Activated naive CD4-positive, alpha-beta T cell treated with anti-CD3 and anti-CD28 coated beads for 36 hours (primary cell): ENCODE results near the gene HDAC2. TPM values are rescaled to one million over a fixed set of nuclear protein-coding genes. Genes with fewer than 3 reads are reported as not detected.
"Not testable (repeated sequence)": the region's sequence is repeated elsewhere in the genome, so short reads cannot be mapped to it uniquely, and the experiment has no call there.

Source experiments
- CTCF ChIA-PET: fragments of 350-600 bp; sonication (Branson Sonifier 250); formaldehyde crosslinking; loops from one replicate; lab custom pipeline; 2021; ENCODE audit warnings: antibody characterized with exemption; lab: Charles Lee
- DNase-seq: peaks from one replicate; pipeline ENCODE4 v3.0.0-alpha.2; 2020
- H3K27ac Mint-ChIP-seq: one replicate; pipeline ENCODE4 v1.8.0; 2021; ENCODE audit warnings: mild to moderate bottlenecking, mixed read lengths
- H3K27me3 Mint-ChIP-seq: one replicate; pipeline ENCODE4 v1.8.0; 2021; ENCODE audit warnings: low read depth, mixed read lengths
- H3K36me3 Mint-ChIP-seq: one replicate; pipeline ENCODE4 v1.8.0; 2021; ENCODE audit warnings: low read depth, mixed read lengths
- H3K4me1 Mint-ChIP-seq: one replicate; pipeline ENCODE4 v1.8.0; 2021; ENCODE audit warnings: low read depth, mixed read lengths
- H3K4me3 Mint-ChIP-seq: one replicate; pipeline ENCODE4 v1.8.0; 2021; ENCODE audit warnings: mild to moderate bottlenecking, moderate library complexity, mixed read lengths
- H3K9me3 Mint-ChIP-seq: one replicate; pipeline ENCODE4 v1.8.0; 2021; ENCODE audit warnings: mixed read lengths
- intact Hi-C: fragments of 100-400 bp; cut with micrococcal nuclease; formaldehyde crosslinking; loops from one replicate; pipeline ENCODE4 v1.15.1; 2023
- total RNA-seq, 2 experiments: library from RNA; stranded (reverse); gene quantifications; one replicate each; pipeline ENCODE4 v1.2.3, GENCODE V29; 2021

The HDAC2 gene
- total RNA-seq, 2 experiments from 2014 or later: 75.8 to 82.3 TPM

DNA sequence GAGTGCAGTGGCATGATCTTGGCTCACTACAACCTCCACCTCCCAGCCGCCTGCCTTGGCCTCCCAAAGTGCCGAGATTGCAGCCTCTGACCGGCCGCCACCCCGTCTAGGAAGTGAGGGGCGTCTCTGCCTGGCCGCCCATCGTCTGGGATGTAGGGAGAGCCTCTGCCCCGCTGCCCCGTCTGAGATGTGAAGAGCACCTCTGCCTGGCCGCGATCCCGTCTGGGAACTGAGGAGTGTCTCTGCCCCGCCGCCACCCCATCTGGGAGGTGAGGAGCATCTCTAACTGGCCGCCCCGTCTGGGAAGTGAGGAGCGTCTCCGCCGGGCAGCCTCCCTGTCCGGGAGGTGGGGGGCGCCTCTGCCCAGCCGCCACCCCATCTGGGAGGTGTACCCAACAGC lies 39.0 kb downstream of the HDAC2 start:
- CTCF ChIA-PET, intact Hi-C loops, H3K4me1 Mint-ChIP-seq, DNase-seq, H3K36me3 Mint-ChIP-seq, H3K27me3 Mint-ChIP-seq, H3K4me3 Mint-ChIP-seq, H3K27ac Mint-ChIP-seq: not testable (repeated sequence)
- peaks cover 20% of the 10 kb centered on the region for H3K9me3 Mint-ChIP-seq

DNA sequence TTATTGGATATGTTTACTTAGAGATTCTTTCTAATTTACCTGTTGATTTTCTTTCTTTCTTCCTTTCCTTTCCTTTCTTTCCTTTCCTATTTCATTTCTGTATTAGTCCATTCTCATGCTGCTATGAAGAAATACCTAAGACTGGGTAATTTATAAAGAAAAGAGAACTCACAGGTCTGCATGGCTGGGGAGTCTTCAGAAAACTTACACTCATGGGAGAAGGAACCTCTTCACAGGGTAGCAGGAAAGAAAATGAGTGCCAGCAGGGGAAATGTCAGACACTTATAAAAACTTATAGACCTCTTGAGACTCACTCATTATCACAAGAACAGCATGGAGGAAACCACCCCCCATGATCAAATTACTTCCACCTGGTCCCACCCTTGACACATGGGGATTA lies 40.8 kb downstream of the HDAC2 start:
- Mint-ChIP-seq H3K27ac (no peak overlapping the region), H3K4me1 (no peaks in the 10 kb centered on the region), H3K36me3 (peaks cover 9% of the 10 kb centered on the region), H3K4me3 (no peak overlapping the region), H3K27me3 (peaks cover 7% of the 10 kb centered on the region), H3K9me3 (peaks cover 20% of the 10 kb centered on the region)
- intact Hi-C loops: no loop called here
- DNase-seq: no peak
- CTCF ChIA-PET: no interaction called here

DNA sequence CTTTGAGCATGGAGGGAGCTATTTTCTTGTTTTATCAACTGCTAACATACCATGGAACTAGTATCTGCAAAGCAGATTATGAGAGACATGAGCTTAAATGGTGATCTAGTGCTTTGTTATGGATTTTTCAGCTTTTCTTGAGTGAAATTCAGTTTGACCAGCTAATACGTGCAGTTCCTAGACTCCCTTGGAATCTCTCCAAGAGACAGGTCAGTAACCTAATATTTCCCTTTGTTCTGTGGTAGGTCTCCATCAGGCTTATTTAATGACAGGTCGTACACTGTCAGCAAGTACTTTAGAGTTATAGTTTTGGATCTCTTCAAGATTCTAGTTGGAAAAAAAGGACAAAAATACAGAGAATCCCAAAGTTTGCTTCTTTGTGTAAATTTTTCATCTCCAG lies 43.9 kb downstream of the HDAC2 start:
- intact Hi-C loops: no loop called here
- CTCF ChIA-PET: no interaction called here
- H3K9me3 Mint-ChIP-seq: peaks cover 20% of the 10 kb centered on the region
- H3K4me1 Mint-ChIP-seq: no peaks in the 10 kb centered on the region
- DNase-seq: no peak
- no peak overlapping the region for H3K27ac Mint-ChIP-seq
- H3K36me3 Mint-ChIP-seq: peaks cover 7% of the 10 kb centered on the region
- H3K27me3 Mint-ChIP-seq: peaks cover 7% of the 10 kb centered on the region
- H3K4me3 Mint-ChIP-seq: no peak overlapping the region

DNA sequence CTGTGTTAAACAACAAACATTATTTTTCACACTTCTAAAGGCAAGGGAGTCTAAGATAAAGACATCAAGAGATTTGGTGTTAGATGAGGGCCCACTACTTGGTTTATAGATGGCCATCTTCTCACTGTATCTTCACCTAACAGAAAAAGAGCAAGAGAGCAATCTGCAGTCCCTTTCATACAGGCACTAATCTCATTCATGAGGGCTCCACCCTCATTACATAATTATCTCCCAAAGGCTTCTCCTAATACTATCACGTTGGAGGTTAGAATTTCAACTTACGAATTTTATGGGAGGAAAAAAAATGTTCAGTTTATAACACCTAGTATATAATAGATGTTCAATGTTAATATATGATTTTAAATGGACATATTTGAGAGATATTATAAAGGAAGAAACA lies 45.6 kb downstream of the HDAC2 start:
- Mint-ChIP-seq H3K36me3 (peaks cover 7% of the 10 kb centered on the region), H3K27me3 (peaks cover 7% of the 10 kb centered on the region), H3K4me1 (peaks cover 8% of the 10 kb centered on the region), H3K4me3 (no peak overlapping the region), H3K9me3 (peaks cover 19% of the 10 kb centered on the region), H3K27ac (no peak overlapping the region)
- DNase-seq: no peak
- intact Hi-C loops: no loop called here
- CTCF ChIA-PET: no interaction called here

DNA sequence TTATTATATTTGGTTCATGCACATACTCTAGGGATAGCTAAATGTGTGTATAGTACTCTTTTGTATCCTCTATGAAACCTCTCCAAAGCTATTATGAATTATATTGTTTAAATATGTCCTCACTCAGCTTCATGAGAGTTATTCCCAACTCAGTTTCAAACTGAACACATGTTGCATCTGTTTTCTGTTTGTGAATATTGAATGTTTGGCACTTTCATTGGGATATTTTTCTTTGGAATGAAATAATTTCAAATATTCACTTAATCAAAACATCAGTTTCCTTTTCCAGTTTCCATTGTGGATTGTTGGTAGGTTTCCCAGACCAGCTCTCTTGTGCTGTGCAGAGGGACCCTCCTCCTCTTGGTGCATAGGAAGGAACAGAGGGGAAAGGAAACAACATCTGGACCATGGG lies 46.6 kb downstream of the HDAC2 start:
- H3K27me3 Mint-ChIP-seq: peaks cover 6% of the 10 kb centered on the region
- H3K36me3 Mint-ChIP-seq: no peaks in the 10 kb centered on the region
- H3K9me3 Mint-ChIP-seq: peaks cover 9% of the 10 kb centered on the region
- H3K4me3 Mint-ChIP-seq: no peak overlapping the region
- DNase-seq: no peak
- CTCF ChIA-PET: interaction anchor here (0.6 to 1.3 kb wide), 3 partner anchors 12 to 525 kb away, joined by 4 to 5 read pairs (median 4); no protein-coding TSS in a partner anchor
- peaks cover 10% of the 10 kb centered on the region for H3K4me1 Mint-ChIP-seq
- intact Hi-C loops: no loop called here
- H3K27ac Mint-ChIP-seq: no peak overlapping the region

DNA sequence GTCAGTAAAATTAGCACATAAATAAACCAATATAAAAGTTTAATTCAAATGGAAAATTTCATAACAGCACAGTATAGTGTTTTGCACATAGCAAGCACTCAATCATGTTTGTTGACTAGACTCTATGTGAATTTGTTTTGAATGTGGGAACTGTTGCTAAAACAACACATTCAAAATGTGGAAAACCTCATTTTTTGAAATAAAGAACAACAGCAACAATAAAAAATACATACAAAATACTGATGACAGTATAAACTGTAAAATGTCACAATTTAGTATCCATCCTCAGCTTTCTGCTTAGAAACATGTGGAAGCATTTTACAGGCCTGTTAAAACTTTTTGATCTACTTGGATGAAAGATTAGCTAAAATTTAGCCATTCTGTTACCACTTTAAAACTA lies 47.4 kb downstream of the HDAC2 start:
- Mint-ChIP-seq H3K36me3 (no peaks in the 10 kb centered on the region), H3K4me1 (peaks cover 10% of the 10 kb centered on the region), H3K27ac (no peak overlapping the region), H3K27me3 (peaks cover 4% of the 10 kb centered on the region), H3K9me3 (peaks cover 2% of the 10 kb centered on the region), H3K4me3 (no peak overlapping the region)
- DNase-seq: no peak
- CTCF ChIA-PET: interaction anchor here (0.7 to 1.3 kb wide), 3 partner anchors 10 to 17 kb away, joined by 3 to 4 read pairs (median 3); no protein-coding TSS in a partner anchor
- intact Hi-C loops: no loop called here

DNA sequence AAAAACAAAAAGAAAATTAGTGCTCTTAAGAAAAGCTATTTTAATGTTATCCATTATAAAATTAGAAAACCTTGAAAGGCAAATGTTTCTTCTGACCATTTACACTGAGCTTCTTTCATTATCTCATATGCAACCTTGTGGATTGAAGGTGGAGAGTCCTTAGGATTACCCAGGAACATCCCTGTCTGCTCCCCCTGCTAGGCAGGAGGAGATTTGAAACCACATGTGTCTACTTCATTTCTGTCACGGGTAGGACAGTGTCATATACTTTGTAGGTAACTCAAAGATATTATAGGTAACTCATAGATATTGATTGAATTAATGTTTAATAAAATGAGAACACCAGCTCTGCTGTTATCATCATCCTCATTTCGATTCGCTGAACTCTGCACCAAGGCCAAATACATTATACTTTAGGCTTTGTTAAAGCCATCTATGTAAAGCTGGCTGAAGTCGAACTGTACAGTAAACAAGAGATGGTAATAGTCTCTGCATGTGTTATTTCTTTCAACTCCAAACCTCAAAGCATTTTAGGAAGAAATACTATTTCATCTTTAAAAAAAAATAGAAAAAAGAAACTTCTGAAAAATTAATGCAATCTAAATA lies 49.5 kb downstream of the HDAC2 start:
- DNase-seq: no peak
- intact Hi-C loops: no loop called here
- H3K27ac Mint-ChIP-seq: no peak overlapping the region
- no peak overlapping the region for H3K4me3 Mint-ChIP-seq
- peaks cover 2% of the 10 kb centered on the region for H3K27me3 Mint-ChIP-seq
- no peaks in the 10 kb centered on the region for H3K36me3 Mint-ChIP-seq
- peaks cover 10% of the 10 kb centered on the region for H3K4me1 Mint-ChIP-seq
- no peaks in the 10 kb centered on the region for H3K9me3 Mint-ChIP-seq
- CTCF ChIA-PET: interaction anchor here (0.6 to 1.4 kb wide), 3 partner anchors 12 to 34 kb away, joined by 3 to 8 read pairs (median 3); no protein-coding TSS in a partner anchor

DNA sequence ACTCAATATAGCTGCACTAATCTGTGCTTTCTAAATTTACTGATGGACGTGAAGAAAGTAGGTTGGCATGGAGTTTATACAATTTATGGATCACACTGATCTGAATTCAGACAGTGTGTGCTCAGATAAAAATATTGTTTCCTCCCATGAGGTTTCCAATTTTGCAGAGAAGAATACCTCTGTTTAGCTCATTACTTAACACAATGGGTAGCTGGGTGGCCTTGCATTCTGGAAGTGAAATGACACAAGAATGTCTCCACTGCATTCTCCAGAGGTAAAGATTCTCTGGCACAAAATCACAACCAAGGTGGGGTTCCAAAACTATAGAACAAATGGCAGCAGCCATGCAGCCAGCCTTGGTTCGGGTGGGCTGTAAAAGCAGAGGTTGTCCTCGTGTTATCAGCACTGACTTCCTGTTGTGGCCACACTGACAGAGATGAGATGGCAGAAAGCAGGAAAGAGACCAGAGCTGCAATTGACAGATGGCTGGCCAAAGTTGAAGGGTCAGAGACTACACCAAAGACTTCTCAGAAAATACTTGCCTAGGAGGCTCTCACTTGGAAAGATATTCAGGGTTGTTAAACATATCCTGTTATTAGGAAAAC lies 50.2 kb downstream of the HDAC2 start:
- CTCF ChIA-PET: interaction anchor here (0.6 to 1.4 kb wide), 2 partner anchors 12 to 34 kb away, joined by 3 read pairs; no protein-coding TSS in a partner anchor
- H3K27ac Mint-ChIP-seq: no peak overlapping the region
- intact Hi-C loops: no loop called here
- no peak for DNase-seq
- H3K27me3 Mint-ChIP-seq: peaks cover 1% of the 10 kb centered on the region
- H3K36me3 Mint-ChIP-seq: no peaks in the 10 kb centered on the region
- H3K4me3 Mint-ChIP-seq: no peak overlapping the region
- H3K4me1 Mint-ChIP-seq: peaks cover 10% of the 10 kb centered on the region
- no peaks in the 10 kb centered on the region for H3K9me3 Mint-ChIP-seq

DNA sequence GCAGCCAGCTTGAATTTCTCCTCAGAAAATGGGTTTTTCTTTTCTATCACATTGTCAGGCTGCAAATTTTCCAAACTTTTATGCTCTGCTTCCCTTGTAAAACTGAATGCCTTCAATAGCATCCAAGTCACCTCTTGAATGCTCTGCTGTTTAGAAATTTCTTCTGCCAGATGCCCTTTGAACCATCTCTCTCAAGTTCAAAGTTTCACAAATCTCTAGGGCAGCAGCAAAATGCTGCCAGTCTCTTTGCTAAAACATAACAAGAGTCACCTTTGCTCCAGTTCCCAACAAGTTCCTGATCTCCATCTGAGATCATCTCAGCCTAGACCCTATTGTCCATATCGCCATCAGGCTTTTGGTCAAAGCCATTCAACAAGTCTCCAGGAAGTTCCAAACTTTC lies 60.7 kb downstream of the HDAC2 start:
- CTCF ChIA-PET: interaction anchor here (1.1 to 1.8 kb wide), 2 partner anchors 10 to 31 kb away, joined by 5 to 9 read pairs; no protein-coding TSS in a partner anchor
- H3K4me3 Mint-ChIP-seq, H3K36me3 Mint-ChIP-seq, H3K9me3 Mint-ChIP-seq, H3K27ac Mint-ChIP-seq, H3K27me3 Mint-ChIP-seq, DNase-seq, H3K4me1 Mint-ChIP-seq, intact Hi-C loops: not testable (repeated sequence)

DNA sequence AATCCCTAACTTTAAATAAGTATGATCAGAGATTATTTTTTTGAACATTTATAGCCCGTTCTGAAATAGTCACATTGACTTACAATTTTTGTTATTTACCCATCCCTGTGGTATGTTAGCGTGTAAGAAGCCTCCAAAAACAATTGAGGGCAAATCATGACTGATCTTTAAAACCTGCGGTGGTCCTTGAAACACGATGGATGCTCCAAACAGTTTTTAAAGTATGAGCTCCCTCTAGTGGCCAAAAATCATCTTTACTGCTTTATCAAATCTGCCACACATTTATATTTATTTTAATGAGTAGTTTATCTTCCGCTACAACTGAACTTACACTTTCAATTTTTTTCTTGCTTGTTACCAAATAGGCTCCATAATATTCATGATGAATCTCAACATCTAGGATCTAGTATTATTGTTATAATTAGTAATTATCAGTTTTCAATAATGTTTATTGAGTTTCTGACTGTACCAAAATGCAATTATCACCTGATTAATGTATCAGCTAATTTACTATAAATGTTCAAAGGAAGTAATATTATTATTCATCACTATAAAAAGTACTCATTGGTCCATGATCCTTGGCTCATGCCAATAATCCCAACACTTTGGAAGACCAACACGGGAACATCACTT lies 61.6 kb downstream of the HDAC2 start:
- no peak for DNase-seq
- CTCF ChIA-PET: interaction anchor here (0.5 to 2.3 kb wide), 13 partner anchors 8 to 1729 kb away, joined by 3 to 9 read pairs (median 4); no protein-coding TSS in a partner anchor
- intact Hi-C loops: loop anchor here (1.0 to 2.0 kb wide), 3 partner anchors 603 to 1729 kb away; no protein-coding TSS in a partner anchor
- H3K9me3 Mint-ChIP-seq: no peaks in the 10 kb centered on the region
- no peaks in the 10 kb centered on the region for H3K36me3 Mint-ChIP-seq
- peaks cover 3% of the 10 kb centered on the region for H3K27me3 Mint-ChIP-seq
- no peak overlapping the region for H3K27ac Mint-ChIP-seq
- H3K4me1 Mint-ChIP-seq: no peaks in the 10 kb centered on the region
- H3K4me3 Mint-ChIP-seq: no peak overlapping the region

DNA sequence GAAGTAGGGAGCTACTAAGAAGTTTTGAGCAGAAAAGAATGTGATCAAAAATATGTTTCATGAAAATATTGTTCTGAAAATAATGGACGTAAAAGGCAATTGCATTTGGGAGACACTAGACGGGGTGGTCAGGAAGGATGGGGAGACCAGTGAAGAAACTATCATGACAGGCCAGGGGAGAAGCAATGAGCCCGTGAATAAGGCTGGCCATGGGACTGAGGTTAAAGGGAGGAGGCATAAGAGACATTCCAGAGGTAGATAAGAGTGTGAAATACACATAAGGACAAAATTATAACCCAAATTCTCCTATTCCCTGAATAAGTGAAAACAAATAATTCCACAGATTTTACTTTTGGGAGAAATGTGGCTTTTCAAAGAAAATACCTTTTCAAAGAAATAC lies 62.1 kb downstream of the HDAC2 start:
- peaks cover 3% of the 10 kb centered on the region for H3K27me3 Mint-ChIP-seq
- intact Hi-C loops: loop anchor here (1.0 to 2.0 kb wide), 3 partner anchors 602 to 1728 kb away; no protein-coding TSS in a partner anchor
- CTCF ChIA-PET: interaction anchor here (0.5 to 2.3 kb wide), 14 partner anchors 8 to 1728 kb away, joined by 3 to 9 read pairs (median 4); no protein-coding TSS in a partner anchor
- H3K36me3 Mint-ChIP-seq: no peaks in the 10 kb centered on the region
- H3K4me3 Mint-ChIP-seq: no peak overlapping the region
- H3K9me3 Mint-ChIP-seq: no peaks in the 10 kb centered on the region
- H3K4me1 Mint-ChIP-seq: no peaks in the 10 kb centered on the region
- DNase-seq: no peak
- H3K27ac Mint-ChIP-seq: no peak overlapping the region

DNA sequence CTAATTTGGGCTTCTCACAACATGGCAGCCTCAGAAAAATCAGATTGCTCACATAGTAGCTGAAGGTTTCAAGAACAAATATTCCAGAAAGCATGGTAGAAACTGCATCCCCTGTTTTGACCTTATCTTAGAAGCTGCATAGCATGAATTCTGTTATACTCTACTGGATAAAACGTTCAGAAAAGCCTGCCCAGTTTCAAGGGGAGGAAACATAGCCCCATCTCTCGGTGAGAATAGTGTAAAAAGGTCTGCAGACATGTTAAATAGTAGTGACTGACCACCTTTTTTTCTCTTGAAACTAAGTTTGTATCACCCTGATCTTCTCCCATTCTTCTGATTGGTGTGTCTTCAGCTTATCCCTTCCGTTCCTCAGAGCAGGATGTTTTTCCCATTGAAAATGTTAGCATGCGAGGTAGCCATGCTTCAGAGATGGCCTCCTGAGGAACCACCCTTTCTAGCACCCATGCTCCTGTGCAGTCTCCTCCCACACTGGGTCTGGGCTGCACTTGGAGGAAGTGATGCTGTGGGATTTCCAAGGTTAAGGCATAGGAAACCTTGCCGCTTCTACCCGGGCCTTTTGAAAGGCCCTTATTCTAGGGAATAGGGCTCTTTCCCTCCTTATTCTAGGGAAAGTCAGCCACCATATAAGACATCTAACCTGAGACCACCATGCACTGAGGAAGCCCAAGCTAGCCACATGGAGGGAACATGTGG lies 63.7 kb downstream of the HDAC2 start:
- Mint-ChIP-seq H3K27ac (no peak overlapping the region), H3K4me1 (no peaks in the 10 kb centered on the region), H3K4me3 (no peak overlapping the region), H3K27me3 (peaks cover 3% of the 10 kb centered on the region), H3K36me3 (no peaks in the 10 kb centered on the region), H3K9me3 (no peaks in the 10 kb centered on the region)
- CTCF ChIA-PET: interaction anchor here (0.6 to 2.3 kb wide), 8 partner anchors 9 to 1605 kb away, joined by 3 to 7 read pairs (median 3); no protein-coding TSS in a partner anchor
- DNase-seq: no peak
- intact Hi-C loops: no loop called here
